NCI-H2029 treated with DMSO at 0.1 percent for 48 hours (cell line): ENCODE measurements around the gene ATXN7L1.
"Not testable (repeated sequence)": the region's sequence is repeated elsewhere in the genome, so short reads cannot be mapped to it uniquely, and the experiment has no call there.

Experiments
- DNase-seq: peaks from one replicate; lab custom pipeline; 2025; lab: John Stamatoyannopoulos, UW

Gene ATXN7L1

GRCh38 chr7:105890290-105890997, 14.0 kb upstream of the ATXN7L1 start:
- DNase-seq, result no peak

GRCh38 chr7:105887569-105888189, 11.3 kb upstream of the ATXN7L1 start:
- DNase-seq, result no peak

- no peak for DNase-seq
Measured at GRCh38 chr7:105886776-105887175, 10.4 kb upstream of the ATXN7L1 start.

GRCh38 chr7:105885387-105886111, 9.2 kb upstream of the ATXN7L1 start:
- peak; percentile 14 for DNase-seq

- not testable (repeated sequence) for DNase-seq
Measured at GRCh38 chr7:105883179-105883578, 6.8 kb upstream of the ATXN7L1 start.

GRCh38 chr7:105881439-105881838, 5.0 kb upstream of the ATXN7L1 start:
- no peak for DNase-seq

GRCh38 chr7:105880571-105881330, 4.4 kb upstream of the ATXN7L1 start:
- no peak for DNase-seq

GRCh38 chr7:105879782-105880181, 3.4 kb upstream of the ATXN7L1 start:
- DNase-seq, result no peak

- DNase-seq, result no peak
Measured at GRCh38 chr7:105878746-105879605, 2.6 kb upstream of the ATXN7L1 start.

- no peak for DNase-seq
Measured at GRCh38 chr7:105877736-105878135, 1.3 kb upstream of the ATXN7L1 start.

GRCh38 chr7:105876964-105877601, 684 bp upstream of the ATXN7L1 start:
- no peak for DNase-seq

GRCh38 chr7:105875505-105875904, 894 bp downstream of the ATXN7L1 start:
- DNase-seq, result no peak

GRCh38 chr7:105874055-105874454, 2.3 kb downstream of the ATXN7L1 start:
- no peak for DNase-seq

- DNase-seq, result no peak
Measured at GRCh38 chr7:105872491-105872890, 3.9 kb downstream of the ATXN7L1 start.

GRCh38 chr7:105871142-105871541, 5.3 kb downstream of the ATXN7L1 start:
- no peak for DNase-seq

GRCh38 chr7:105866102-105866801, 10.1 kb downstream of the ATXN7L1 start:
- peak; percentile 92 for DNase-seq

GRCh38 chr7:105863876-105864275, 12.5 kb downstream of the ATXN7L1 start:
- DNase-seq, result no peak

GRCh38 chr7:105862770-105863169, 13.6 kb downstream of the ATXN7L1 start:
- no peak for DNase-seq

- DNase-seq, result no peak
Measured at GRCh38 chr7:105862276-105862675, 14.1 kb downstream of the ATXN7L1 start.

- DNase-seq, result no peak
Measured at GRCh38 chr7:105861224-105861623, 15.2 kb downstream of the ATXN7L1 start.
